HG02763 (cell line): ENCODE data around the gene NFAM1.

ENCODE experiments used
- ATAC-seq: cut with Tn5 transposase; IDR thresholded peaks from one replicate; pipeline ENCODE4 v1.9.1; 2021; ENCODE audit warnings: mild to moderate bottlenecking, moderate library complexity; ENCODE audit not compliant: unreplicated experiment

Gene NFAM1

GRCh38 chr22:42384506-42384905, 47.7 kb downstream of the NFAM1 start:
- no peak for ATAC-seq

- no peak for ATAC-seq
Measured at GRCh38 chr22:42383851-42384417, 48.3 kb downstream of the NFAM1 start.

- ATAC-seq, result no peak
Measured at GRCh38 chr22:42383287-42383686, 48.9 kb downstream of the NFAM1 start.

DNA sequence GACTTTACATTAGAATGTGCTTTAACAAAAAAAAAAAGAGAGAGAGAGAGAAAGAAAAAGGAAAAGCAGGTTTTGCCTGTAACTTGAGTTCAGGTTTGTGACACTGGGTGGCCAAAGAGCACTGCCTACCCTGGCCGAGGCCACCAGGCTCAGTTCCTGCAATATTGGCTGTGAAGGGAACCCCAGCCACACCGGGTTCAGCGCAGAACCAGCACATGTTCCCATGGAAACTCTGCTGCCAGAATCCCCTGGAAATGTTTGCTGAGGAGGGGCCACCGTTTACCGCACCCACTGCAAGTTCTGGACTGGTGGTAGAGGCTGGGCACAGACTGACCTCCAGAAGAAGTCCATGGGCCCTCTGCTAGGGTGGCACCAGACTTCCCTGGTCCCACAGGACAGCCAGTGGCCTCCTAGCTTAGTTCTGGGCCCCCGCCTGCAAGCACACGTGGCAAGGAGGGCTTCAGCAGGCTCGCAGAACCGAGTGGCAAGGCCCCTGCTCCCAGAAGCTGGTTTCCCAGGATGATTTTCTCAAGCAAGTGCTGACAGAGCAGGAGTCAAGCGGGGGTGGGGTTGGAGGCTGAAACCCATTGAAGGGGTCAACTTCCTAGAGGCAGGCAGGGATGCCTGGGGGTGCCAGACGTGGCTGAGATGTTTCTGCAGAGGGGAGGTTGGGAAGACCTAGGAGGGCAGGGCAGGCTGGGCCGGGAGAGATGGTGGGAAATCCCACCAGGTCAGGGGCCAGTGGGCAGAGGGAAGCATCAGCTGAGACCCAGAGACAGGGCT, 51.2 kb downstream of the NFAM1 start:
- no peak for ATAC-seq

GRCh38 chr22:42379966-42380537, 52.2 kb downstream of the NFAM1 start:
- ATAC-seq, result no peak

- ATAC-seq, result no peak
Measured at GRCh38 chr22:42376711-42377554, 55.3 kb downstream of the NFAM1 start.

- ATAC-seq, result no peak
Measured at GRCh38 chr22:42375982-42376381, 56.2 kb downstream of the NFAM1 start.

- no peak for ATAC-seq
Measured at GRCh38 chr22:42372976-42373375, 59.2 kb downstream of the NFAM1 start.

DNA sequence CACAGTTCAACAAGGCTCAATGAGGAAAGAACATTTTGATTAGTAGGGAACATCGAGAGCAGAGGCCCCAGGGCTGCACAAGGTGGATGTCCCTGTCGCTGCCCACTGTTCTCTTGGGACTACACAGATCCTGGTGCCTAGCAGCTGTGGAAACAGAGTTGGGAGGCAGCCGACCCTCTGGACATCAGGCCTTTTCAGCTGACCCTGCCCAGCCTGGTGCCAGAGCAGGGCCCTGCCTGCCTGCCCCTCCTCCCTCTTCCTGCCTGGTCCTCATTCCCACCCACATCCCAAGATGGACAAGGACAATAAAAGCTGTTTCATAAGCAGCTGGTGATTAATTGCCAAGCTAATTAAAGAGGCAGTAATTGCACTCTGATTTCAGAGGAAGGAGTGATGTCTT, 60.7 kb downstream of the NFAM1 start:
- no peak for ATAC-seq

DNA sequence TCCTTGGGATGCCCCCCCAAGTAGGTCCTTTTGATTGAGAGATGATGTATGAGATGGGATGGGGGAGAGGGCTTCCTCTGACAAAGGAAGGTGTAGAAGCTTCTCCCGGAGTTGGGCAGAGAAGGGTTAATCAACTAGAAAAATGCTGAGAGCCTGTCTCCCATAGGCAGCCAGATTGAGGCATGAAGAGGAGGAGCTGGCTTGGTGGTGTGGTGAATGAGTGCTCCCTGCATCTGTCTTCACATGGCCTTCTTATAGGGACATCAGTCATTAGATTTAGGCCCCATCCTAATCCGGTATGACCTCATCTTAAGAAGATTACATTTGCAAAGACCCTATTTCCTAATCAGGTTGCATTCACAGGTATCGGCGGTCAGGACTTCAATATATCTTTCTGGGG, 61.1 kb downstream of the NFAM1 start:
- no peak for ATAC-seq

- ATAC-seq, result peak; percentile 97
Measured at GRCh38 chr22:42369250-42370041, 62.8 kb downstream of the NFAM1 start.

DNA sequence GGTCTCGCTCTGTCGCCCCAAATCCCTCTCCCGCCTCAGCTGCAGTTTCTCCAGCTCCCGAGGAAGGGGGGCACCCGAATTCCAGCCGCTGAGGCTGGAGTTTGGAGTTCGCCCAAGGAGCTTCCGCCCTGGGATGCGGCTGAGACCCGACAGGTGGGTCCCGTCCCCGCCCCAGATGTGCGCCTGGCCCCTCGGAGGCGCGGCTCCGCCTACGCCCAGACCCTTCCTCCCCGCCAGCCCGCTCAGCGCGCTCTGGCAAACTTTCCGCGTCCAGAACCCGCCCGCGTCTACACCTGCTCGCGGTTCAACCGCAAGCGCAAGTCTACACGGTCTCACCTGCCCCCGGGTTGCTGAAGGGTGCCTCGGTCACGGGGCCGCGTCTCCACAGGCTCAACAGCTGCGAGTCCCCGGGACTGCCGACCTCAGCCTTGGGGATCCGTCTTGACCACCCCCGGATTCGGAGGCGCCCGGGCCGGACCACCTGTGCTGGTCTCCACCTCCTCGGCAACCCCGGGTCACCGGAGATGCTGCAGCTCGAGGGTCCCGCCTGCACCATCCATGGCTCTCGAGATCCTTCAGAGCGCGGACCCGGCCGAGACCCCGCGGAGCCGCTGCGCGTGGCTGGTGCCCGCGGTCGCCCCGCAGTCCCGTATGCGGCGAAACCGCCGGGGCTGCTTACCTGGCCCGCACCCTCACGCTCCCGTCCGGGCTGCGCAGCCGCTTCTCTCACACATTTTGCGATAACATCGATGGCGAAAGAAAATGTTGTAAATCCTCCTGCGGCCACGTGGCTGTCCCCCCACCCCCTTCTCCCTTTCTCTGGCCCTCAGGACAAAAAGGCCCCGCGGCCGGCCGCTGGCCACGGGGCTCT, 63.6 kb downstream of the NFAM1 start:
- ATAC-seq, result peak; percentile 6

- ATAC-seq, result no peak
Measured at GRCh38 chr22:42367980-42368378, 64.2 kb downstream of the NFAM1 start.

DNA sequence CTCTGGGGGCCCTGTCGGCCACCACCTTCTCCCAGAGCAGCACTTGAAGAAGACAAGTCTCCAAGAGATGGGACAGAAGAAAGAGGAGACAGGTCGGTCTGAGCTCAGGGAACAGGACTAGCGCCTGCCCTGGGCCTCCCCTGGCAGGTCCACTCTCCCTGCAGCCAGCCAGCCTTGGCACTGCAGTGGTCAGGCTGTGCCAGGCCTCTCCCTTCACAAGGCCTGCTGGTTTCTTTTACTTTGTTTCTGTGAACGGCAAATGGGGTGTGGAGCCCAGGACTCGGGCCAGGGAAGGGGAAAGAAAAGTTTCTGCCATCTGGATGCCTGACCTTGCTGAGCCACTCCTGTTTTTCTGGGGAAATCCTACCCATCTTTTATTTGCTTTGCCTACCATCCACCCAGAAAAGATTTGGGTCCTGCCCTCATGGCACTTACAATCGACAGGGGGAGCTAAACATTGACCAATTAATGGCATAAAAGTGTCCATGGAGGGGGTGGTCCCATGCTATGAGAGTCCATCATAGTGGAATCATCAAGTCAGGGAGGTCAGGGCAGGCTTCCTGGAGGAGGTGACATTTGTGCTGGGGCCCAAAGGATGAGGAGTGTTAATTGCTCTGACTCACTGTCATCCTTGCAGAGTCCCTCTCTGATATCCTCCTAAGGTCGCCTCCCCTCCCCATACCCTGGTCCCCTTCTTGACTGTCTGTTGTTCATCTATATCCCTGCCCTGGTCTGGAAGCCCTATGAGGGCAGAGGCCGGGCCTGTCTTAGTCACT, 65.2 kb downstream of the NFAM1 start:
- no peak for ATAC-seq

DNA sequence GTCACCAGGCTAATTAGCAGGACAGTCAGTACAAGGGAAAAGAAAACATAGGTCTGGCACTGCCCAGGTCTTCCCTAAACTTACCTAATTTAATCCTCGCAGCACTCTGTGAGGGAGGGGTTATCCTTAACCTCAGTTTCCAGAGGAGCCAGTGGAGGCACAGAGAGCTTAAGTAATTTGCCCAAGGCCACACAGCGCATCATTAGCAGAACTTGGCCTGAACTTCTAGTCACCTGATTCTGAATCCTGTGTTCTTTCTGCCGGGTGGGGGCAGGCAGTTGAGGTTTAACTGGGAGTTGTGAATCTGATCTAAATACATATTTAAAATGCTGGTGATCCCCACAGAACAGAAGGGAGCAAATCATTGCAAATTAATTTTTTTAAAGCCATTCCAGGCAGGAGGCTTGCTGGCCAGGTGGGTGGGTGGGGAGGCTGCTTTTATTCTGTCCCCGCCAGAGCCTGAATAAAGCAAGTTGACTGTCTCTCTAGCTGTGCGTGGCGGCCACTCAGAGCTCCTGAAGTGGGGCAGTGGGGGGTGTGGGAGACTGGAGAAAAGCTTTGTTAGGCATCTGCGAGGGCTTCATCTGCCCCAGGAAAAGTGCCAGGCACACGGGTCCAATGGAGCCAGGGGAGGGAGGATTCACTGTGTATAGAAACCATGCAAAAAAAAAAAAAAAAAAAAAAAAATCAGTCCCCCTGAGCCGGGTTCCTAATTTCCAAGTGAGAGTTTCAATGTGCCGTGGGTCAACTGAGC, 66.1 kb downstream of the NFAM1 start:
- no peak for ATAC-seq

- ATAC-seq, result no peak
Measured at GRCh38 chr22:42365111-42365865, 66.9 kb downstream of the NFAM1 start.

- ATAC-seq, result no peak
Measured at GRCh38 chr22:42364604-42365110, 67.5 kb downstream of the NFAM1 start.
